ENCODE data around the gene LUC7L2. TPM values are rescaled to one million over a fixed set of nuclear protein-coding genes. Genes with fewer than 3 reads are reported as not detected.
A peak's percentile ranks its signal among the peaks of the same experiment; 100 is the strongest.

LUC7L2 gene
- total and polyA plus RNA-seq, 9 of the 15 experiments (the other 6 are each of a cell fraction or from before 2014, with no cell fraction given), result 56.1 to 207 (median 141) TPM

- TF ChIP-seq ZBTB49 (CRISPR knock-in tag; IDR thresholded peaks at IDR 0.05; ENCODE audit: borderline replicate concordance), result no peak; the same call in 1 of the 2 replicates
- TF ChIP-seq FUS (optimal IDR thresholded peaks at IDR 0.05; ENCODE audit: low read depth, low read length), result no peak
- peak; percentile 95 for TF ChIP-seq BHLHE40 (IDR thresholded peaks at IDR 0.05; ENCODE audit: low read length)
- peak; percentile 55 for TF ChIP-seq ZBTB43 (CRISPR knock-in tag; IDR thresholded peaks at IDR 0.05)
- peak; percentile 53; the same call in 1 of the 2 replicates for TF ChIP-seq ZNF134 (CRISPR knock-in tag; conservative IDR thresholded peaks at IDR 0.05)
- TF ChIP-seq ZNF584 (CRISPR knock-in tag; IDR thresholded peaks at IDR 0.05; ENCODE audit: low read depth), result no peak
- peak; percentile 26; the same call in 1 of the 2 replicates for TF ChIP-seq MYNN (IDR thresholded peaks at IDR 0.05)
- TF ChIP-seq MYNN (CRISPR knock-in tag; IDR thresholded peaks at IDR 0.05), result no peak
- peak; percentile 17 for TF ChIP-seq NUFIP1 (IDR thresholded peaks at IDR 0.05; ENCODE audit: partially characterized antibody)
- no peak for TF ChIP-seq ASH1L (IDR thresholded peaks at IDR 0.05; ENCODE audit: borderline replicate concordance, low read depth, partially characterized antibody)
- peak; percentile 75 to 92 for TF ChIP-seq MLLT1 (IDR thresholded peaks at IDR 0.05)
- no peak for TF ChIP-seq MCM3 (IDR thresholded peaks at IDR 0.05)
- TF ChIP-seq PCBP2 (IDR thresholded peaks at IDR 0.05; ENCODE audit: low read depth, low read length, poor library complexity, severe bottlenecking), result no peak
- TF ChIP-seq NFATC3 (IDR thresholded peaks at IDR 0.05), result no peak
- TF ChIP-seq MCM5 (IDR thresholded peaks at IDR 0.05; ENCODE audit: low read depth), result no peak
- TF ChIP-seq ZNF347 (CRISPR knock-in tag; IDR thresholded peaks at IDR 0.05; ENCODE audit: low read depth), result no peak
These were observed 19.5 kb upstream of the LUC7L2 start (continued) for GRCh38 chr7:139340037-139340807.
